Ovary (tissue), 9 donors: ENCODE data around the gene TESK2. TPM values are rescaled to one million over a fixed set of nuclear protein-coding genes. Genes with fewer than 3 reads are reported as not detected.
A peak's percentile ranks its signal among the peaks of the same experiment; 100 is the strongest.

Experiments
- DNase-seq, 5 donors: peaks; one replicate each; pipeline ENCODE4 v3.0.0-alpha.2; 2019 to 2020
- H3K27ac ChIP-seq, 2 donors: fragments of 200-600 bp; one replicate each; pipeline versions ENCODE4 v1.5.1 to v1.8.0; 2019 to 2022
- H3K27me3 ChIP-seq: fragments of 200-600 bp; one replicate; pipeline ENCODE4 v1.8.0; 2022
- H3K36me3 ChIP-seq: fragments of 200-600 bp; sonication (generic); one replicate; pipeline ENCODE4 v1.5.1; 2019
- H3K4me1 ChIP-seq: one replicate; pipeline ENCODE4 v1.8.1; 2013; ENCODE audit warnings: mild to moderate bottlenecking, moderate library complexity; ENCODE audit not compliant: insufficient read depth
- H3K4me3 ChIP-seq: fragments of 200-600 bp; sonication (generic); one replicate; pipeline ENCODE4 v1.5.1; 2017
- H3K9me3 ChIP-seq, 2 donors: fragments of 200-600 bp in 1 of 2; sonication (generic) in 1 of 2; one replicate each; pipeline versions ENCODE4 v1.5.1 to v1.8.1; 2013 to 2019; ENCODE audit warnings: mild to moderate bottlenecking in 1 of 2, moderate library complexity in 1 of 2
- CTCF ChIP-seq, 3 donors: fragments of 450-650 bp in 2 of 3; fragments of 200-600 bp in 1 of 3; IDR thresholded peaks; one replicate each; pipeline versions ENCODE4 v1.5.1 to v1.8.0; 2016 to 2022; ENCODE audit warnings: antibody characterized with exemption in 3 of 3, mild to moderate bottlenecking in 1 of 3
- EP300 ChIP-seq: sonication (generic); formaldehyde crosslinking; IDR thresholded peaks from one replicate; pipeline ENCODE4 v1.6.1; 2017; ENCODE audit warnings: antibody characterized with exemption
- POLR2A ChIP-seq: fragments of 450-650 bp; IDR thresholded peaks from one replicate; pipeline ENCODE4 v1.6.1; 2017; ENCODE audit warnings: antibody characterized with exemption, mild to moderate bottlenecking, moderate library complexity
- WGBS, 3 donors: extraction: QIAGEN DNeasy Blood & Tissue Kit in 1 of 3; methylation state at CpG; one replicate each; pipeline versions ENCODE4 v1.1.5 to v1.1.7; 2013 to 2017; 5-methylcytosine and 5-hydroxymethylcytosine counted together
- intact Hi-C, 4 donors: fragments of 100-400 bp; cut with DNase I; formaldehyde crosslinking; loops; one replicate each; pipeline versions ENCODE4 v1.11.0 to v1.15.1; 2022 to 2023
- polyA plus RNA-seq, 2 donors: library from polyadenylated mRNA; stranded (reverse); fragments of 200-250 nt in 1 of 2; fragments of 350-450 nt in 1 of 2; fragmentation: Illumina TruSeq in 1 of 2; extraction: RNeasy Lipid Tissue Mini Kit (QIAGEN cat#74804) in 1 of 2; gene quantifications; one replicate each; pipeline ENCODE4 v1.2.3, GENCODE V29; 2013 to 2014
- total RNA-seq, 7 donors: library from RNA; depleted of rRNA in 2 of 7; stranded (reverse); fragments of >200 nt in 2 of 7; fragmentation: NEBNext Ultra II Directional in 3 of 7; extraction: Animal tissue kit (Norgen Biotek cat#: 25700) in 3 of 7; gene quantifications; one replicate each; pipeline versions ENCODE4 v1.1.0 to v1.2.4, GENCODE V29; 2016 to 2023
- donor health status: DM: no; HTN: no; CAD: no; lungs with moderate emphysema.
- donor health status: DM: no; HTN: no; CAD: no.
- donor health status: Bipolar disorder and iron deficiency.
- donor health status: DM: yes; HTN: yes; CAD: no.
- donor health status: DM: no; HTN: no; CAD: no.
- donor health status: DM: yes; HTN: yes; CAD: no.

The TESK2 gene
- total and polyA plus RNA-seq, 9 donors, result 6.7 to 12.5 (median 9.7) TPM

- intact Hi-C loops, result loop anchor here in 2 of 4 donors (5.0 to 10.0 kb wide), 2 partner anchors 210 to 212 kb away; no protein-coding TSS in a partner anchor
- WGBS, 3 donors, result 94 to 96% (median 95%) methylated on average over 4 of the region's 4 CpGs
- TF ChIP-seq EP300 (no peak), POLR2A (no peak), CTCF (IDR thresholded peaks at IDR 0.05) (no peak)
- Histone ChIP-seq H3K4me1 (peaks cover 2% of the 10 kb centered on the region), H3K36me3 (no peaks in the 10 kb centered on the region), H3K4me3 (no peak overlapping the region), H3K9me3 (no peaks in the 10 kb centered on the region), H3K27me3 (no peaks in the 10 kb centered on the region), H3K27ac (no peak overlapping the region)
- no peak for DNase-seq
Measured at GRCh38 chr1:45354838-45355237, 136.1 kb downstream of the TESK2 start.

- WGBS, 3 donors, result 90 to 96% (median 92%) methylated on average over 2 of the region's 2 CpGs
Measured at GRCh38 chr1:45353685-45354084, 137.3 kb downstream of the TESK2 start.

GRCh38 chr1:45351508-45351907, 139.5 kb downstream of the TESK2 start:
- no peaks in the 10 kb centered on the region for H3K36me3 ChIP-seq
- intact Hi-C loops, result loop anchor here in 1 of 4 donors (10.0 kb wide), 1 partner anchor 213 kb away; no protein-coding TSS in a partner anchor
- H3K27ac ChIP-seq, result peak overlapping the region in 1 of 2 donors; percentile 41
- H3K27me3 ChIP-seq, result no peaks in the 10 kb centered on the region
- no peaks in the 10 kb centered on the region for H3K9me3 ChIP-seq
- H3K4me1 ChIP-seq, result peaks cover 13% of the 10 kb centered on the region
- 26 to 45% (median 31%) methylated on average over 5 of the region's 5 CpGs for WGBS, 3 donors
- TF ChIP-seq CTCF (IDR thresholded peaks at IDR 0.05), result no peak
- TF ChIP-seq EP300, result no peak
- no peak for TF ChIP-seq POLR2A
- no peak overlapping the region for H3K4me3 ChIP-seq
- DNase-seq, result no peak

More at GRCh38 chr1:45353685-45354084, 137.3 kb downstream of the TESK2 start:
- no peak for TF ChIP-seq CTCF (IDR thresholded peaks at IDR 0.05)
- no peak for TF ChIP-seq EP300
- no peak for TF ChIP-seq POLR2A
- Histone ChIP-seq H3K27me3 (no peaks in the 10 kb centered on the region), H3K4me3 (no peak overlapping the region), H3K27ac (no peak overlapping the region), H3K9me3 (no peaks in the 10 kb centered on the region), H3K4me1 (peaks cover 4% of the 10 kb centered on the region), H3K36me3 (no peaks in the 10 kb centered on the region)
- no peak for DNase-seq
- intact Hi-C loops, result loop anchor here in 1 of 4 donors (10.0 kb wide), 1 partner anchor 211 kb away; no protein-coding TSS in a partner anchor

- no peaks in the 10 kb centered on the region for H3K9me3 ChIP-seq
- peak in 3 of 5 donors; percentile 42 to 54 (median 49) for DNase-seq
- peaks cover 13% of the 10 kb centered on the region for H3K4me1 ChIP-seq
- H3K27me3 ChIP-seq, result no peaks in the 10 kb centered on the region
- H3K4me3 ChIP-seq, result no peak overlapping the region
- peak overlapping the region; percentile 28 to 61 for H3K27ac ChIP-seq
- intact Hi-C loops, result loop anchor here in 1 of 4 donors (10.0 kb wide), 1 partner anchor 236 kb away; the partner anchor contains the start of gene NASP
- 42% methylated on average over 3 of the region's 3 CpGs for WGBS, 3 donors
- H3K36me3 ChIP-seq, result no peaks in the 10 kb centered on the region
- TF ChIP-seq CTCF (IDR thresholded peaks at IDR 0.05) (no peak), EP300 (no peak), POLR2A (no peak)
Measured at GRCh38 chr1:45348966-45349677, 141.8 kb downstream of the TESK2 start.
